GM18867 (cell line): ENCODE results near the gene CD80.
"Not testable (repeated sequence)": the region's sequence is repeated elsewhere in the genome, so short reads cannot be mapped to it uniquely, and the experiment has no call there.

ENCODE experiments used
- ATAC-seq: cut with Tn5 transposase; IDR thresholded peaks from one replicate; pipeline ENCODE4 v1.9.1; 2021; ENCODE audit warnings: mild to moderate bottlenecking, moderate library complexity; ENCODE audit not compliant: unreplicated experiment

Gene CD80

GRCh38 chr3:119585208-119585607, 25.8 kb upstream of the CD80 start:
- no peak for ATAC-seq

GRCh38 chr3:119582178-119582577, 22.8 kb upstream of the CD80 start:
- ATAC-seq, result peak; percentile 27

- ATAC-seq, result peak; percentile 70
These were observed 20.8 kb upstream of the CD80 start for GRCh38 chr3:119580067-119580760.

GRCh38 chr3:119579366-119580066, 20.1 kb upstream of the CD80 start, which contains the start of gene ADPRH:
Gene ADPRH, plus strand, starts transcription at chr3:119579492. Its CDS starts 2,678 bp downstream, at chr3:119582170.
- peak; percentile 72 for ATAC-seq

GRCh38 chr3:119575507-119575906, 16.1 kb upstream of the CD80 start:
- ATAC-seq, result no peak

- ATAC-seq, result no peak
These were observed 12.3 kb upstream of the CD80 start for GRCh38 chr3:119571688-119572087.

- no peak for ATAC-seq
These were observed 11.8 kb upstream of the CD80 start for GRCh38 chr3:119571230-119571629.

- ATAC-seq, result no peak
These were observed 10.8 kb upstream of the CD80 start for GRCh38 chr3:119570229-119570628.

- no peak for ATAC-seq
These were observed 9.7 kb upstream of the CD80 start for GRCh38 chr3:119569156-119569555.

GRCh38 chr3:119563334-119563733, 3.9 kb upstream of the CD80 start:
- ATAC-seq, result not testable (repeated sequence)

GRCh38 chr3:119562307-119562961, 3.0 kb upstream of the CD80 start:
- peak; percentile 71 for ATAC-seq

- ATAC-seq, result no peak
These were observed 746 bp upstream of the CD80 start for GRCh38 chr3:119560160-119560559.

GRCh38 chr3:119558626-119559317, 642 bp downstream of the CD80 start:
- ATAC-seq, result no peak

- no peak for ATAC-seq
These were observed 1.5 kb downstream of the CD80 start for GRCh38 chr3:119557877-119558269.

GRCh38 chr3:119557192-119557876, 2.1 kb downstream of the CD80 start:
- no peak for ATAC-seq

GRCh38 chr3:119555929-119556328, 3.5 kb downstream of the CD80 start:
- ATAC-seq, result no peak

GRCh38 chr3:119555309-119555735, 4.1 kb downstream of the CD80 start:
- ATAC-seq, result no peak

- ATAC-seq, result no peak
These were observed 5.5 kb downstream of the CD80 start for GRCh38 chr3:119553823-119554415.

GRCh38 chr3:119552928-119553327, 6.5 kb downstream of the CD80 start:
- not testable (repeated sequence) for ATAC-seq

GRCh38 chr3:119551598-119551997, 7.8 kb downstream of the CD80 start:
- ATAC-seq, result peak; percentile 22
